ENCODE results near the gene CAMTA1.

DNA sequence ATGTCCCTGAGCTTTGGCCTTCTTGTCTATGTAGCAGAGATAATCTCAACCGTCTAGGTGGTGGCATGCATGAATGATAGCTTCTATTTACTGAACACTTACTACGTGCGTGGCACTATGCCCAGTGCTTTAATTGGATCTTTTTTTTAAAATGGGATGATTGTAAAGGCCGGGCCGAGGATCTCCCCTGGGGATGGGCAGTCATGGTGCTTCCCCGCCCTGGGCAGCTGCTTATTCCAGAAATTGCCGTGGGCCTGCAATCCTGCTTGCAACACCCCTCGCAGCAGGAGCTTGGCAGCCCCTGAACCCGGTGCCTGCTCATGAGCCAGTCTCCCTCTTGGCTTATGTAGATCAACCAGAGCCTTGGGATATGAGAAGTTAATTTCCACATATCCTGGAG lies 360.7 kb downstream of the CAMTA1 start:
- no peak for TF ChIP-seq ZBTB7A (tag by site-specific recombination; IDR thresholded peaks at IDR 0.05; ENCODE audit: low read depth)
- TF ChIP-seq, protein P1, sequence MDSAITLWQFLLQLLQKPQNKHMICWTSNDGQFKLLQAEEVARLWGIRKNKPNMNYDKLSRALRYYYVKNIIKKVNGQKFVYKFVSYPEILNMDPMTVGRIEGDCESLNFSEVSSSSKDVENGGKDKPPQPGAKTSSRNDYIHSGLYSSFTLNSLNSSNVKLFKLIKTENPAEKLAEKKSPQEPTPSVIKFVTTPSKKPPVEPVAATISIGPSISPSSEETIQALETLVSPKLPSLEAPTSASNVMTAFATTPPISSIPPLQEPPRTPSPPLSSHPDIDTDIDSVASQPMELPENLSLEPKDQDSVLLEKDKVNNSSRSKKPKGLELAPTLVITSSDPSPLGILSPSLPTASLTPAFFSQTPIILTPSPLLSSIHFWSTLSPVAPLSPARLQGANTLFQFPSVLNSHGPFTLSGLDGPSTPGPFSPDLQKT (IDR thresholded peaks at IDR 0.05; ENCODE audit: borderline replicate concordance, low read depth, low read length), result no peak
- TF ChIP-seq, protein P2, sequence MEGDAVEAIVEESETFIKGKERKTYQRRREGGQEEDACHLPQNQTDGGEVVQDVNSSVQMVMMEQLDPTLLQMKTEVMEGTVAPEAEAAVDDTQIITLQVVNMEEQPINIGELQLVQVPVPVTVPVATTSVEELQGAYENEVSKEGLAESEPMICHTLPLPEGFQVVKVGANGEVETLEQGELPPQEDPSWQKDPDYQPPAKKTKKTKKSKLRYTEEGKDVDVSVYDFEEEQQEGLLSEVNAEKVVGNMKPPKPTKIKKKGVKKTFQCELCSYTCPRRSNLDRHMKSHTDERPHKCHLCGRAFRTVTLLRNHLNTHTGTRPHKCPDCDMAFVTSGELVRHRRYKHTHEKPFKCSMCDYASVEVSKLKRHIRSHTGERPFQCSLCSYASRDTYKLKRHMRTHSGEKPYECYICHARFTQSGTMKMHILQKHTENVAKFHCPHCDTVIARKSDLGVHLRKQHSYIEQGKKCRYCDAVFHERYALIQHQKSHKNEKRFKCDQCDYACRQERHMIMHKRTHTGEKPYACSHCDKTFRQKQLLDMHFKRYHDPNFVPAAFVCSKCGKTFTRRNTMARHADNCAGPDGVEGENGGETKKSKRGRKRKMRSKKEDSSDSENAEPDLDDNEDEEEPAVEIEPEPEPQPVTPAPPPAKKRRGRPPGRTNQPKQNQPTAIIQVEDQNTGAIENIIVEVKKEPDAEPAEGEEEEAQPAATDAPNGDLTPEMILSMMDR (tag by site-specific recombination; IDR thresholded peaks at IDR 0.05), result no peak
- TF ChIP-seq, protein P3, sequence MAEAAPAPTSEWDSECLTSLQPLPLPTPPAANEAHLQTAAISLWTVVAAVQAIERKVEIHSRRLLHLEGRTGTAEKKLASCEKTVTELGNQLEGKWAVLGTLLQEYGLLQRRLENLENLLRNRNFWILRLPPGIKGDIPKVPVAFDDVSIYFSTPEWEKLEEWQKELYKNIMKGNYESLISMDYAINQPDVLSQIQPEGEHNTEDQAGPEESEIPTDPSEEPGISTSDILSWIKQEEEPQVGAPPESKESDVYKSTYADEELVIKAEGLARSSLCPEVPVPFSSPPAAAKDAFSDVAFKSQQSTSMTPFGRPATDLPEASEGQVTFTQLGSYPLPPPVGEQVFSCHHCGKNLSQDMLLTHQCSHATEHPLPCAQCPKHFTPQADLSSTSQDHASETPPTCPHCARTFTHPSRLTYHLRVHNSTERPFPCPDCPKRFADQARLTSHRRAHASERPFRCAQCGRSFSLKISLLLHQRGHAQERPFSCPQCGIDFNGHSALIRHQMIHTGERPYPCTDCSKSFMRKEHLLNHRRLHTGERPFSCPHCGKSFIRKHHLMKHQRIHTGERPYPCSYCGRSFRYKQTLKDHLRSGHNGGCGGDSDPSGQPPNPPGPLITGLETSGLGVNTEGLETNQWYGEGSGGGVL (tag by site-specific recombination; IDR thresholded peaks at IDR 0.05), result no peak
- no peak for TF ChIP-seq ZNF274 (IDR thresholded peaks at IDR 0.05; ENCODE audit: low read length)
- TF ChIP-seq ZNF274 (tag by site-specific recombination; IDR thresholded peaks at IDR 0.05; ENCODE audit: borderline replicate concordance), result no peak
- no peak for TF ChIP-seq ZBTB48 (tag by site-specific recombination; IDR thresholded peaks at IDR 0.05)
- no peak for TF ChIP-seq ZNF76 (tag by site-specific recombination; IDR thresholded peaks at IDR 0.05; ENCODE audit: borderline replicate concordance, low read depth)

All from HEK293 (cell line).